ENCODE measurements around the gene CDC42SE2. TPM values are rescaled to one million over a fixed set of nuclear protein-coding genes. Genes with fewer than 3 reads are reported as not detected.

CDC42SE2 gene
- total RNA-seq, 1 experiment from 2014 or later = 46.1 TPM

DNA sequence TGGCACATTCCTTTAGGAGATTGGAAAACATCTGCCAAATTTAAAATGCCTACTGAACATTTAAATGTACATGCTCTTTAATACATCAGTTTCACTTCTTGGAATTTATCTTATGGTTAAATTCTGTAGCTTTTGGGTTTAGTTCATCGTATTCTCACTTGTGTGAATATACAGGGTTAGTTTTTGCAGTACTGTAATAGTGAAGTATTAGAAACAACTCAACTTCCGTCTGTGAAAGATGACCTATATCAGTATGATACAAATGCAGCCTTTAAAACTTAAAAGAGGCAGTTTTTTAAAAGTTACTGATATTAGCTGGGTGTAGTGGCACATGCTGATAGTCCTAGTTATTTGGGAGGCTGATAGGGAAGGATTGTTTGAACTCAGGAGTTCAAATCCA, 57.2 kb downstream of the CDC42SE2 start:
- intact Hi-C loops (cut with micrococcal nuclease; ENCODE audit: unreplicated experiment) (no loop called here), in situ Hi-C loops (cut with HindIII; ENCODE audit: low pct_unique_long_range_greater_than_20kb, low sequenced_read_pairs) (no loop called here)
- Histone ChIP-seq H3K36me3 (ENCODE audit: control insufficient read depth, insufficient read depth, low read length) (no peaks in the 10 kb centered on the region), H3K27ac (ENCODE audit: low read length) (no peak overlapping the region), H3K27me3 (ENCODE audit: control insufficient read depth, insufficient read depth, low read length) (no peaks in the 10 kb centered on the region), H3K4me3 (ENCODE audit: low read depth in 2 of 2, low read length in 2 of 2) (no peak overlapping the region), H3K9me3 (ENCODE audit: control insufficient read depth, insufficient read depth, low read depth, low read length) (peaks cover 3% of the 10 kb centered on the region; the same call in 1 of the 2 replicates), H3K4me1 (ENCODE audit: control insufficient read depth, insufficient read depth, low read length) (0 out of 2 replicates have a peak, but pooled peaks cover 3% of the 10 kb centered on the region)
- CTCF ChIA-PET = no interaction called here
- TF ChIP-seq POLR2AphosphoS5 (IDR thresholded peaks at IDR 0.05; ENCODE audit: low read depth, low read length) = no peak
- TF ChIP-seq CTCF (IDR thresholded peaks at IDR 0.05) = no peak
- no peak for TF ChIP-seq TCF7L2 (IDR thresholded peaks at IDR 0.05; ENCODE audit: low read depth, low read length)
- TF ChIP-seq REST (IDR thresholded peaks at IDR 0.05; ENCODE audit: insufficient read depth in 1 of 2, low read depth in 2 of 2, low read length in 1 of 2) = no peak
- no peak for TF ChIP-seq SIN3A (IDR thresholded peaks at IDR 0.05; ENCODE audit: borderline replicate concordance, insufficient read depth, low read depth, low read length)
- POLR2A ChIA-PET = no interaction called here
- DNase-seq (ENCODE audit: low read depth, low spot score) = no peak
- no peak for ATAC-seq
- no TSS peak for BruUV-seq (replicated peaks)

GRCh38 chr5:131322926-131323325, 59.1 kb downstream of the CDC42SE2 start:
- TF ChIP-seq REST (IDR thresholded peaks at IDR 0.05; ENCODE audit: insufficient read depth in 1 of 2, low read depth in 2 of 2, low read length in 1 of 2) = no peak
- Histone ChIP-seq H3K27me3 (ENCODE audit: control insufficient read depth, insufficient read depth, low read length) (no peaks in the 10 kb centered on the region), H3K36me3 (ENCODE audit: control insufficient read depth, insufficient read depth, low read length) (no peaks in the 10 kb centered on the region), H3K9me3 (ENCODE audit: control insufficient read depth, insufficient read depth, low read depth, low read length) (peaks cover 3% of the 10 kb centered on the region; the same call in 1 of the 2 replicates), H3K4me1 (ENCODE audit: control insufficient read depth, insufficient read depth, low read length) (no peaks in the 10 kb centered on the region; the same call in 1 of the 2 replicates), H3K27ac (ENCODE audit: low read length) (no peak overlapping the region), H3K4me3 (ENCODE audit: low read depth in 2 of 2, low read length in 2 of 2) (no peak overlapping the region)
- no peak for DNase-seq (ENCODE audit: low read depth, low spot score)
- intact Hi-C loops (cut with micrococcal nuclease; ENCODE audit: unreplicated experiment) = no loop called here
- ChIA-PET CTCF (no interaction called here), POLR2A (no interaction called here)
- no peak for ATAC-seq
- no TSS peak for BruUV-seq (replicated peaks)
- in situ Hi-C loops (cut with HindIII; ENCODE audit: low pct_unique_long_range_greater_than_20kb, low sequenced_read_pairs) = no loop called here
